ENCODE data around the gene TRAP1.

DNA sequence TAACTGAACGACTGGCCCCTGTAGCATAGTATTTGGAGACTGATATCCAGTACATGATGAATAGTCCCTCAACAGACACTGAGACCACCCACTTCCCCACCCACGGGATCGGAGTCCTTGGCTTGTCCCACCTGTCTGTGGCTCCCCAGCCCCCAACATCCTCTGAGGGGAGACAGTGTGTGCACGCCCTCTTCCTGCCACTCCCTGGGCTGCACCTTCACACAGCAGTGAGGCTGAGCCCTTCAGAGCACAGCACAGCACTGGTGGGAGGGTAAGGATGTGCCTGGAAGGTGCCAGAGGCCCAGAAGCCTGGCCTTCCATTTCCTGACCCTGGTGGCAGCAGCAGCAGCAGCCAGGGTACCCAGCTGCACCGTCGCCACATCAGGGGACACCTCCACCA, 51.8 kb downstream of the TRAP1 start:
- TF ChIP-seq EZH2 (IDR thresholded peaks at IDR 0.05): no peak
- TF ChIP-seq POLR2AphosphoS5 (IDR thresholded peaks at IDR 0.05; ENCODE audit: borderline replicate concordance, low read depth, low read length): no peak
- TF ChIP-seq FOXP2 (optimal IDR thresholded peaks at IDR 0.05; ENCODE audit: control extremely low read depth, extremely low read length, insufficient read depth): no peak
